GM12873 (cell line): ENCODE data around the gene PRR22.

ENCODE experiments used
- CTCF ChIP-seq: IDR thresholded peaks from 2 replicates; pipeline ENCODE4 v1.5.1; 2012; ENCODE audit warnings: low read depth, mild to moderate bottlenecking, moderate library complexity, low read length, control low read depth; ENCODE audit not compliant: insufficient read depth; ENCODE audit errors: missing control alignments

The PRR22 gene

GRCh38 chr19:5811117-5811516 lies 26.6 kb upstream of the PRR22 start:
- TF ChIP-seq CTCF, result no peak

- TF ChIP-seq CTCF, result no peak
These were observed 24.9 kb upstream of the PRR22 start for GRCh38 chr19:5809469-5809868.

- no peak for TF ChIP-seq CTCF
These were observed 24.5 kb upstream of the PRR22 start for GRCh38 chr19:5809053-5809452.

GRCh38 chr19:5808120-5808816 lies 23.7 kb upstream of the PRR22 start:
- TF ChIP-seq CTCF, result no peak

- TF ChIP-seq CTCF, result no peak
These were observed 22.4 kb upstream of the PRR22 start for GRCh38 chr19:5806905-5807304.

GRCh38 chr19:5806133-5806489 lies 21.6 kb upstream of the PRR22 start:
- no peak for TF ChIP-seq CTCF

- peak; percentile 51 for TF ChIP-seq CTCF
These were observed 21.1 kb upstream of the PRR22 start for GRCh38 chr19:5805462-5806132.
